Activated T-cell treated with anti-CD3 and anti-CD28 coated beads, Interleukin-2, amount 50 U/mL, for 48 hours (primary cell): ENCODE data around the gene MRGPRF.

Experiments
- DNase-seq, 2 experiments: peaks; one replicate each; pipeline ENCODE4 v3.0.0-alpha.2; 2020

Gene MRGPRF

DNA sequence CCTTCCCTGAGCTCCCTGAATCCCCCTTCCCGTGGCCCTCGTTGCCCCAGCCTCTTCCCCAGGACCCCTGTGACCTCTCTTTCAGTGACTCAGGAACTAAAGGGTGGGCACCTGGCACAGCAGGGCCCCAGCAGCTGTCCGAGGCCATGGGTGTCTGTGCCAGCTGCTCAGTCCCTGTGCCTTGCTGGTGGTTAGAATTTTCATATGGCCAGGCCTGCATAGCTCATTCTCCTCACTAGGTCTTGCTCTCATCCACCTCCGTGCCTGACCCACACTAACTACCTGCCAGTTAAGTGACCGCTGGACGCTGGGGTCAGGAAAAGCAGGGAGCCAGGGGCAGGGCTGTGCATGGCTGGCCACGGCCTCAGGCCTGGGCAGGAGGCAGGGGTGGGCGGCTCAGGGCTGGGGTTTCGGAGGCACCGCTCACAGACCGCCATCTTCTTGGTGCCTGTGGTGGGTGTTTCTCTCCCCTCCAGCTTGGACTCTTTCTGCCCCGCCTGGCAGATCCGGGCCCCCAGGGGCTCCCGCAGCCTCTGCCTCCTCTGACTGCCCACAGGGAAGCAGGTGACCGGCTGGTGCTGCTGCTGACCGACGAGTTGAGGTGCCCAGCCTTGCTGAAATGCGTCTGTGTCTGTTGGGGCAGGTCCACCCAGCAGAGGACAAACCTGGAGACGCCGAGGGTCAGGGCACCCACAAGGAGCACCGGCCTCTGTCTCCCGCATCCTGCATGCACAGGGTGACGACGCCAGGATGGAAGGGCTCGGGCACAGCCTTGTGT, 52.6 kb downstream of the MRGPRF start:
- DNase-seq: no peak

DNA sequence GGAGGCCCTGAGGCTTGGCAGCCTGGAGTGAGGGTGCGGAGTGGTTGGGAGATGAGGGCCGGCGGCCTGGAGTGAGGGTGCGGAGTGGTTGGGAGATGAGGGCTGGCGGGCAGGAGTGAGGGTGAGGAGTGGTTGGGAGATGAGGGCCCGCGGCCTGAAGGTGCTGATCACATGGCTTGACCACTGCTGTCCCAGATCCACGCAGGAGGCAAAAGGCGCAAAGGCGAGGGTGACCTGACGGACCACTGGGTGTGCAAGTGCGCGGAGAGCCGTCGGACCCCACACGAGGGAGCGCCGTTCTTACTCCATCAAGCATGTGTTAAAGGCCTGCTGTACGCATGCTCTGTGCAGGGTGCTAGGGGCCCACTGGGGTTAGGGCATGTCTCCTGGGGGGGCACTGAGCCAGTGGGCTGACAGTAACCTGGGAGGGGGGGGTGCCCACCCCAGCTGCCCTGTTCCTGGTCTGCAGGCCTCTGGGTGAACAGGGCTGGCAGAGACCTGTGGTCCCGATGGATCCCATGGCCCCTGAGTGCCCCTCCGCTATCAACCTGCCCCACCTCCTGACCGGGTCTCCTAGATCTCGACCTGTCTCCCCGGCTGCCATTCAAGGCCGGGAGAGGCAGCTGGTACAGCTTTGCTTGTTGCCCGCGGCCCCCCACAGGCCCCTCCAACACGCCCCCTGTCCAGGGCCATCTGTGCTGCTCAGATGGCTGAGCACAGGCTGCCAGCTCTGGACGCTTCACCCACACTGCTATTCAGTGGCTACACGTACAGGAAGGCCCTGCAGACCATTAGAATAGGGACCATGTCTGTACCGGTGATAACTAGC, 53.4 kb downstream of the MRGPRF start:
- no peak for DNase-seq

DNA sequence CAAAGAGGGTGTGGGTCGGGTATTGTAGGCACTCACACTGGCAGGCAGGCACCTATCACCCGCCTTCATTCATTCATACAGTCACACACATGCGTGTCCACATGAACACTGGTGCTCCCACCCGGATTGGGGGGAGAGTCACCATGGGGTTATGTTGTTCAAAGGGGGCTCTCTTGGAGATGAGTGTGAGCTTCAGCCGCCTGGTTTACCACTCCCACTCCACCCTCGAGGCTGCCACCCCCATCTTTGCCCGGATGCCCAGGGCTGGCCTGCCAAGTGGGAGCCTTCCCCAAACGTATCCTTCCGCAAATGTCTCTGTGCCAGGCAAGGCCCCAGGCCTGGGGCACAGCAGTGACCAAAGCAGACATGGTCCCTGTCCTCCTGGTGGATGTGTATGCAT, 54.8 kb downstream of the MRGPRF start:
- no peak for DNase-seq

DNA sequence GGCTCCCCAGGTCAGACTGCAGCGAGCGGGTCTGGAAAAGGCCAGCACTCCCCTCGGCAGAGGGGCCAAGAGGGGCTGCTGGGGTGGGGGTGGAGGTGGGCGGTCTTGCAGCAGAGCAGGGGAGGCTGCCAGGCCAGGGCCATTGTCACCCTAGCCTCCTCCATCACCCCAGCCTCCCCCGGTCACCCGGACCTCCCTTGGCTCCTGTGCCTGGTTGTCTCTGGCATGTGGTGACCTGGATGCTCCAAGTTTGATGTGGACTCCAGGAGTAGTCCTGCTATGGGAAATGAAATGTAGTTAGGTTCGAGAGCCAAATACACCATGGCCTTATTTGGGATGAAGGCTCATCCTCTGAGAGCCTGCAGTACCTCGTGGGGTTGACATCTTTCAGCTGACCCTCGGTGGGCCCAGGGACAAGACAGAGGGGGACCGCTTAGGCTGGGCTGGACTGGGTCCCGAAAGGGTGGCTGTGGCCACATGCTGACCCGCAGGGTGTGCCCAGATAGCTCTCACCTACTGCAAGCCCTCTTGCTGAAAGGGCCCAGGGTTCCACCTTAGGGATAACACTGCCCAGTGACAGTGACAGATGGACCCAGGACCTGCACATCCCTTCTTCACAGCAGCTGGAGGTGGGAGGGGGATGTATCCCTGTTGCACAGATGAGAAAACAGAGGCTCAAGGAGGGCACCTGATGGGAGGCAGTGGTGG, 56.3 kb downstream of the MRGPRF start:
- DNase-seq: no peak

DNA sequence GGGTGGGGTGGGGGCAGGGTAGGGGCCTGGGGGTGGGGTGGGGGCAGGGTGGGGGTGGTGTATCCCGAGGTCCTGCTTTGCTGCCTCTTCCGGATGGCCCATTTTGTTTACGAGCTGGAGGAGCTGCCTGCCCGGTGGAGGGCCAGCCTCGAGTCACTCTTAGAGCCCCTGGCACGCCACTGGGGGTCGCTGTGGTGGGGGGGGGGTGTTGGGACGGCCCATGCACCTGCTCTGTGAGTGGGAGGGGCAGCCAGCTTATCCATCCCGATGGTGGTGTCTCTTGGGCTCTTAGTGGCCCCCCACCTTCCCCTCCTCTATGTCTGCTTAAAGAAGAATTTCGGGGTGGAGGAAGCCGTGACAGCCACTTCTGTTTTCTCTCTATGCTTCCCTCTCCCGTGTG, 56.9 kb downstream of the MRGPRF start:
- peak in 1 of 2 experiments; percentile 36 for DNase-seq

DNA sequence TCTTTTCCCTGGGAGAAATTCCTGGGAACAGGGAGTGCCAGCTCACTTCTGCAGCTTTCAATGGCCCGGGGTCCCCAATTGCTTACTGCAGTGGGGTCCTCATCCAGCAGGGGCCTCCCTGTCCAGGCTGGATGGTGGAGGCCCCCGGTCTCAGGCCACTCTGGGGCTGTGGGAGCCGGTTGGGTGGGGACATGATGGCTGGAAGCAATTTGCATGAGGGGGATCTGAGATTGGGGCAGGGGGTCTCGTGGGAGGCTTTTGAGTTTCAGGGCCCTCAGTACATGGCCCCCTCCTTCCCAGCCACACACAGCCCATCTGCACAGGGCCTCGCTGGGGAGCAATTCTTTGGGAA, 57.5 kb downstream of the MRGPRF start:
- DNase-seq: no peak

DNA sequence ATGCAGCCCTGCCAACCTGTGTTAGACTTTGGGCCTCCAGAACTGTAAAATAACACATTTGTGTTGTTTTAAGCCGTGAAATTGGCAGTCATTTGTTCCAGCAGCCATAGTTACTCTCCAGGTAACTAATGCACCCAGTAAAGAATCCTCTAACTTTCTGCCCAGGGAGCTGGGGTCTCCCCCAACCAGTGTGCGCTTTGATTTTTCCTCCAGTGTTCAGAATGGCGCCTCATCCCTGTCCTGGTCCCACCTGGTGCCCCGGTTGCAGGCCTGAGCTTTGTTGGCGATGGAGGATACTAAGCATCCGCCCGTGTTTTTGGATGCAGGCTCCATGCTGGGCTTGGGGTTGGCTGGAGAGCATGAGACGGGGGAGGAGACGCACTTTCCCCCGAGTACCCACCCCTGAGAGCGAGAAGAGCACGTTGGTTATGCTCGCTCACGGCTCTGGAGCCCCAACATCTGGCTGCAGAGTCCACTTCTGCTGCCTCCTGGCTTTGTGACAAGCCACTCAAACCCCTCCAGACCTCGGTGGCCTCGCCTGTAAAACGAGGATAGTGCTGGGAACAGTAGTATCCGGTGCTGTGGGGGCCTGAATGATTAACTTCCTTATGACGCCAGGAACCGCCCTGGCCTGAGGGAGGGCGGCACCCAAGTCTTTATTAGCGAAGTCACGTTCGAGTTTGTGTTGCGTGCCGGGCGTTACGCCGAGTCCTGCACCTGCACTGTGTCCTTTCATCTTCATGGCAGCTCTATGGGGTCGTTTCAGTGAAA, 58.0 kb downstream of the MRGPRF start:
- DNase-seq: no peak
